Hepatocyte (in vitro differentiated cells): ENCODE data around the gene SHMT2.

Experiments used
- CTCF ChIP-seq: fragments of 200-600 bp; sonication (generic); IDR thresholded peaks from 2 replicates; pipeline ENCODE4 v1.5.1; 2016; ENCODE audit warnings: antibody characterized with exemption, mild to moderate bottlenecking; ENCODE audit not compliant: poor library complexity
- EZH2phosphoT487 ChIP-seq: fragments of 200-600 bp; sonication (generic); IDR thresholded peaks from one replicate; pipeline ENCODE4 v1.6.1; 2018; ENCODE audit warnings: antibody characterized with exemption, mild to moderate bottlenecking, low read depth, moderate library complexity; ENCODE audit not compliant: unreplicated experiment, severe bottlenecking

DNA sequence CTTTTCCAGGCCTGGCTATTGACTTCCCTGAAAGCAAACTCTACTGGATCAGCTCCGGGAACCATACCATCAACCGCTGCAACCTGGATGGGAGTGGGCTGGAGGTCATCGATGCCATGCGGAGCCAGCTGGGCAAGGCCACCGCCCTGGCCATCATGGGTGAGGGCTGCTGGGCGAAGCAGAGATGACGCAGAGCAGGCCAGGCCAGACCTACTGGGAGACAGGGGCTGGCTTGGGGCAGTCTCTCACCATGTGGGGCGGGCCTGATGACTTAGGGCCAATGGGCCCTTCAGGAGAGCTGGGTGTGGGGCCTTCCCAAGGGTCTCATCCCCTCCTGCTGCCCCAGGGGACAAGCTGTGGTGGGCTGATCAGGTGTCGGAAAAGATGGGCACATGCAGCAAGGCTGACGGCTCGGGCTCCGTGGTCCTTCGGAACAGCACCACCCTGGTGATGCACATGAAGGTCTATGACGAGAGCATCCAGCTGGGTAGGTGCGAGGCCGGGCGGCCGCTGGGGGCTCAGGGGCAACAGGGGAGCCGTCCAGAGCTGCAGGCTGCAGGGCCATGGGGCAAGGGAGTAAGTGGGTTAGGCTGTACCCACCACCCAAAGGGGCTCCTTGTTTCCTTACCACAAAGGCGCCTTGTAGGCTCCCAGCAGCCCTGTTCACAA is 49.1 kb upstream of the SHMT2 start:
- TF ChIP-seq CTCF (no peak), EZH2phosphoT487 (no peak)
